HCT116 (cell line): Measurements from ENCODE around the gene IRS4. TPM values are rescaled to one million over a fixed set of nuclear protein-coding genes. Genes with fewer than 3 reads are reported as not detected.

Source experiments
- ATAC-seq: fragments of 200-7000 bp; cut with Tn5 transposase; 2 replicates; pipeline ENCODE4 v1.9.1; 2020; ENCODE audit warnings: mild to moderate bottlenecking, moderate library complexity
- Bru-seq: library from RNA; stranded (reverse); fragments of 400-500 nt; gene quantifications from one replicate; lab custom pipeline; 2021; lab: Mats Ljungman, UMichigan
- BruChase-seq, 2 experiments: library from RNA; stranded (reverse); fragments of 400-500 nt; gene quantifications; one replicate each; lab custom pipeline; 2021; lab: Mats Ljungman, UMichigan
- BruUV-seq: library from RNA; stranded (reverse); fragments of 400-500 nt; replicated peaks from 2 replicates; lab custom pipeline; 2021; lab: Mats Ljungman, UMichigan
- CTCF ChIA-PET: fragments of 300-600 bp; sonication (Branson Sonifier 250); formaldehyde crosslinking; loops from one replicate; lab custom pipeline; 2021; ENCODE audit warnings: antibody characterized with exemption; lab: Charles Lee
- POLR2A ChIA-PET: fragments of 300-600, 350-600 bp; sonication (Branson Sonifier 250); formaldehyde crosslinking; loops from one replicate; lab custom pipeline; 2021; ENCODE audit warnings: antibody characterized with exemption; lab: Charles Lee
- RAD21 ChIA-PET, 2 experiments: fragments of 300-600 bp; sonication (Branson Sonifier 250); formaldehyde crosslinking; loops; one replicate each; lab custom pipeline; 2023; ENCODE audit warnings: low total read pairs in 2 of 2; ENCODE audit not compliant: uncharacterized antibody in 2 of 2, unreplicated experiment in 2 of 2, low non-redundant PET in 1 of 2; lab: Charles Lee
- DNase-seq: peaks from one replicate; pipeline ENCODE4 v3.0.0-alpha.2; 2010; ENCODE audit warnings: low read depth, low spot score
- H2AFZ ChIP-seq: fragments of 200-600 bp; shearing (Covaris generic), sonication (generic); 2 replicates; pipeline ENCODE4 v1.6.1; 2017; ENCODE audit warnings: low read depth, mixed run types, mixed read lengths, antibody characterized with exemption, low read length; ENCODE audit not compliant: poor library complexity, severe bottlenecking
- H3K27ac ChIP-seq: 2 replicates; pipeline ENCODE4 v1.5.1; 2012; ENCODE audit warnings: low read depth, low read length
- H3K27me3 ChIP-seq: fragments of 200-600 bp; sonication (generic); 2 replicates; pipeline ENCODE4 v1.6.1; 2016; ENCODE audit warnings: mixed run types, low read length, mixed read lengths; ENCODE audit not compliant: insufficient read depth
- H3K36me3 ChIP-seq, 2 experiments: fragments of 200-500 bp in 1 of 2; fragments of 200-600 bp in 1 of 2; sonication (Bioruptor generic) in 1 of 2; sonication (generic) in 1 of 2; 2 replicates each; pipeline versions ENCODE4 v1.5.1 to v1.6.1; 2014 to 2016; ENCODE audit warnings: low read length in 2 of 2, inconsistent platforms in 1 of 2, mixed read lengths in 1 of 2, mixed run types in 1 of 2; ENCODE audit not compliant: insufficient read depth in 2 of 2, control insufficient read depth in 1 of 2
- H3K4me1 ChIP-seq, 2 experiments: fragments of 200-600 bp in 1 of 2; sonication (generic) in 1 of 2; 2 replicates each; pipeline versions ENCODE4 v1.5.1 to v1.6.1; 2012 to 2017; ENCODE audit warnings: low read length in 2 of 2, inconsistent platforms in 1 of 2, mild to moderate bottlenecking in 1 of 2, mixed read lengths in 1 of 2, mixed run types in 1 of 2, moderate library complexity in 1 of 2; ENCODE audit not compliant: insufficient read depth in 2 of 2, control insufficient read depth in 1 of 2
- H3K4me2 ChIP-seq: fragments of 200-600 bp; sonication (generic); 2 replicates; pipeline ENCODE4 v1.6.1; 2017; ENCODE audit warnings: mixed run types, low read length, mixed read lengths
- H3K4me3 ChIP-seq, 2 experiments: fragments of 200-600 bp in 1 of 2; sonication (generic) in 1 of 2; replicated peaks in 1 of 2; 2 replicates each; pipeline ENCODE4 v1.5.1; 2011 to 2016; ENCODE audit warnings: low read length in 2 of 2, control low read depth in 1 of 2, low read depth in 1 of 2, mild to moderate bottlenecking in 1 of 2, mixed read lengths in 1 of 2, mixed run types in 1 of 2
- H3K79me2 ChIP-seq: fragments of 200-600 bp; sonication (generic); 2 replicates; pipeline ENCODE4 v1.6.1; 2017; ENCODE audit warnings: mild to moderate bottlenecking, mixed run types, low read length, moderate library complexity, mixed read lengths; ENCODE audit not compliant: insufficient read depth
- H3K9ac ChIP-seq: fragments of 200-600 bp; sonication (generic); 2 replicates; pipeline ENCODE4 v1.6.1; 2016; ENCODE audit warnings: low read length, mixed read lengths
- H3K9me2 ChIP-seq: fragments of 200-600 bp; sonication (generic), shearing (Covaris generic); 2 replicates; pipeline ENCODE4 v1.6.1; 2017; ENCODE audit warnings: mixed run types, mild to moderate bottlenecking, moderate library complexity; ENCODE audit not compliant: insufficient read depth
- H3K9me3 ChIP-seq, 2 experiments: fragments of 200-500 bp in 1 of 2; fragments of 200-600 bp in 1 of 2; sonication (Bioruptor generic) in 1 of 2; sonication (generic) in 1 of 2; 2 replicates each; pipeline ENCODE4 v1.6.1; 2014 to 2017; ENCODE audit warnings: low read length in 2 of 2, mixed read lengths in 2 of 2, inconsistent platforms in 1 of 2, low read depth in 1 of 2, mild to moderate bottlenecking in 1 of 2, mixed run types in 1 of 2, moderate library complexity in 1 of 2; ENCODE audit not compliant: control insufficient read depth in 1 of 2, insufficient read depth in 1 of 2
- H4K20me1 ChIP-seq: fragments of 200-600 bp; sonication (generic), shearing (Covaris generic); 2 replicates; pipeline ENCODE4 v1.6.1; 2017; ENCODE audit warnings: mixed run types, mild to moderate bottlenecking, moderate library complexity; ENCODE audit not compliant: insufficient read depth
- ATF3 ChIP-seq: IDR thresholded peaks from 2 replicates; pipeline ENCODE4 v1.6.1; 2012
- EZH2 ChIP-seq: fragments of 200-600 bp; sonication (generic); IDR thresholded peaks from 2 replicates; pipeline ENCODE4 v1.6.1; 2017; ENCODE audit warnings: antibody characterized with exemption, mixed run types
- FOSL1 ChIP-seq: IDR thresholded peaks from 2 replicates; pipeline ENCODE4 v1.6.1; 2012; ENCODE audit warnings: low read depth
- SIN3A ChIP-seq: IDR thresholded peaks from 2 replicates; pipeline ENCODE4 v1.6.1; 2012; ENCODE audit warnings: low read depth
- SRF ChIP-seq: IDR thresholded peaks from 2 replicates; pipeline ENCODE4 v1.6.1; 2012; ENCODE audit warnings: low read depth
- ZNF274 ChIP-seq: fragments of 200-500 bp; sonication (Bioruptor generic); IDR thresholded peaks from 2 replicates; pipeline ENCODE4 v1.6.1; 2014; ENCODE audit warnings: mild to moderate bottlenecking, low read depth, low read length, inconsistent platforms
- intact Hi-C: fragments of 100-400 bp; cut with micrococcal nuclease; formaldehyde crosslinking; loops from 2 replicates; pipeline ENCODE4 v1.10.0; 2022
- long read RNA-seq: library from polyadenylated mRNA; unstranded; transcript quantifications from one replicate; pipeline ENCODE4 v2.0.0, GENCODE V29; 2021; ENCODE audit not compliant: unreplicated experiment
- polyA plus RNA-seq: library from polyadenylated mRNA; unstranded; fragments of >200 nt; gene quantifications from 2 replicates; pipeline ENCODE4 v1.2.1, GENCODE V29; 2012; ENCODE audit warnings: missing spikeins
- total RNA-seq: library from RNA; stranded (reverse); gene quantifications from one replicate; pipeline ENCODE4 v1.2.1, GENCODE V29; 2021; ENCODE audit not compliant: unreplicated experiment
- TF ChIP-seq, protein P1 (sequence below): IDR thresholded peaks from 2 replicates; pipeline ENCODE4 v1.6.1; 2012
- TF ChIP-seq, protein P2 (sequence below): IDR thresholded peaks from 2 replicates; pipeline ENCODE4 v1.6.1; 2012; ENCODE audit warnings: low read depth
- TF ChIP-seq, protein P3 (sequence below), 3 experiments: fragments of 200-600 bp in 1 of 3; sonication (generic) in 1 of 3; IDR thresholded peaks in 2 of 3; conservative IDR thresholded peaks in 1 of 3; 2 replicates each; pipeline ENCODE4 v1.5.1; 2012 to 2017; ENCODE audit warnings: low read depth in 2 of 3, low read length in 2 of 3, antibody characterized with exemption in 1 of 3, borderline replicate concordance in 1 of 3, control low read depth in 1 of 3, mild to moderate bottlenecking in 1 of 3, mixed read lengths in 1 of 3, mixed run types in 1 of 3, moderate library complexity in 1 of 3; ENCODE audit not compliant: insufficient read depth in 1 of 3

IRS4 gene
- not detected for total RNA-seq
- not detected in 2 replicates for polyA plus RNA-seq
- Bru-seq, nascent RNA, result not detected
- BruChase-seq, experiment 1, labeled RNA remaining after a 6-hour chase, result not detected
- BruChase-seq, experiment 2, labeled RNA remaining after a 2-hour chase, result not detected
- long read RNA-seq, result 0 reads

- no peak for ATAC-seq
- no TSS peak for BruUV-seq
These were observed at the start of gene IRS4 for GRCh38 chrX:108736509-108737479. IRS4 (minus strand) TSS chrX:108736563.

More at GRCh38 chrX:108736509-108737479, at the start of gene IRS4:
- Histone ChIP-seq H3K9me2 (no peaks in the 10 kb centered on the region), H3K4me1 (no peaks in the 10 kb centered on the region), H3K36me3 (no peaks in the 10 kb centered on the region), H3K4me2 (no peak within 1 kb of the TSS), H3K27me3 (no peaks in the 10 kb centered on the region), H3K9me3 (no peaks in the 10 kb centered on the region), H3K9ac (no peak within 1 kb of the TSS), H3K4me3 (no peak within 1 kb of the TSS), H4K20me1 (no peaks in the 10 kb centered on the region), H2AFZ (no peak within 1 kb of the TSS), H3K79me2 (no peaks in the 10 kb centered on the region), H3K27ac (no peak within 1 kb of the TSS)
- TF ChIP-seq SIN3A (no peak), SRF (no peak), ZNF274 (no peak), EZH2 (no peak), ATF3 (no peak), FOSL1 (no peak)
- TF ChIP-seq, protein P1, sequence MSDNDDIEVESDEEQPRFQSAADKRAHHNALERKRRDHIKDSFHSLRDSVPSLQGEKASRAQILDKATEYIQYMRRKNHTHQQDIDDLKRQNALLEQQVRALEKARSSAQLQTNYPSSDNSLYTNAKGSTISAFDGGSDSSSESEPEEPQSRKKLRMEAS, result no peak
- TF ChIP-seq, protein P2, sequence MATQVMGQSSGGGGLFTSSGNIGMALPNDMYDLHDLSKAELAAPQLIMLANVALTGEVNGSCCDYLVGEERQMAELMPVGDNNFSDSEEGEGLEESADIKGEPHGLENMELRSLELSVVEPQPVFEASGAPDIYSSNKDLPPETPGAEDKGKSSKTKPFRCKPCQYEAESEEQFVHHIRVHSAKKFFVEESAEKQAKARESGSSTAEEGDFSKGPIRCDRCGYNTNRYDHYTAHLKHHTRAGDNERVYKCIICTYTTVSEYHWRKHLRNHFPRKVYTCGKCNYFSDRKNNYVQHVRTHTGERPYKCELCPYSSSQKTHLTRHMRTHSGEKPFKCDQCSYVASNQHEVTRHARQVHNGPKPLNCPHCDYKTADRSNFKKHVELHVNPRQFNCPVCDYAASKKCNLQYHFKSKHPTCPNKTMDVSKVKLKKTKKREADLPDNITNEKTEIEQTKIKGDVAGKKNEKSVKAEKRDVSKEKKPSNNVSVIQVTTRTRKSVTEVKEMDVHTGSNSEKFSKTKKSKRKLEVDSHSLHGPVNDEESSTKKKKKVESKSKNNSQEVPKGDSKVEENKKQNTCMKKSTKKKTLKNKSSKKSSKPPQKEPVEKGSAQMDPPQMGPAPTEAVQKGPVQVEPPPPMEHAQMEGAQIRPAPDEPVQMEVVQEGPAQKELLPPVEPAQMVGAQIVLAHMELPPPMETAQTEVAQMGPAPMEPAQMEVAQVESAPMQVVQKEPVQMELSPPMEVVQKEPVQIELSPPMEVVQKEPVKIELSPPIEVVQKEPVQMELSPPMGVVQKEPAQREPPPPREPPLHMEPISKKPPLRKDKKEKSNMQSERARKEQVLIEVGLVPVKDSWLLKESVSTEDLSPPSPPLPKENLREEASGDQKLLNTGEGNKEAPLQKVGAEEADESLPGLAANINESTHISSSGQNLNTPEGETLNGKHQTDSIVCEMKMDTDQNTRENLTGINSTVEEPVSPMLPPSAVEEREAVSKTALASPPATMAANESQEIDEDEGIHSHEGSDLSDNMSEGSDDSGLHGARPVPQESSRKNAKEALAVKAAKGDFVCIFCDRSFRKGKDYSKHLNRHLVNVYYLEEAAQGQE, result no peak
- TF ChIP-seq, protein P3, sequence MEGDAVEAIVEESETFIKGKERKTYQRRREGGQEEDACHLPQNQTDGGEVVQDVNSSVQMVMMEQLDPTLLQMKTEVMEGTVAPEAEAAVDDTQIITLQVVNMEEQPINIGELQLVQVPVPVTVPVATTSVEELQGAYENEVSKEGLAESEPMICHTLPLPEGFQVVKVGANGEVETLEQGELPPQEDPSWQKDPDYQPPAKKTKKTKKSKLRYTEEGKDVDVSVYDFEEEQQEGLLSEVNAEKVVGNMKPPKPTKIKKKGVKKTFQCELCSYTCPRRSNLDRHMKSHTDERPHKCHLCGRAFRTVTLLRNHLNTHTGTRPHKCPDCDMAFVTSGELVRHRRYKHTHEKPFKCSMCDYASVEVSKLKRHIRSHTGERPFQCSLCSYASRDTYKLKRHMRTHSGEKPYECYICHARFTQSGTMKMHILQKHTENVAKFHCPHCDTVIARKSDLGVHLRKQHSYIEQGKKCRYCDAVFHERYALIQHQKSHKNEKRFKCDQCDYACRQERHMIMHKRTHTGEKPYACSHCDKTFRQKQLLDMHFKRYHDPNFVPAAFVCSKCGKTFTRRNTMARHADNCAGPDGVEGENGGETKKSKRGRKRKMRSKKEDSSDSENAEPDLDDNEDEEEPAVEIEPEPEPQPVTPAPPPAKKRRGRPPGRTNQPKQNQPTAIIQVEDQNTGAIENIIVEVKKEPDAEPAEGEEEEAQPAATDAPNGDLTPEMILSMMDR (IDR thresholded peaks at IDR 0.05 in 2 of 3, conservative IDR thresholded peaks at IDR 0.05 in 1 of 3; ENCODE audit: borderline replicate concordance in 1 of 3, insufficient read depth in 1 of 3, low read depth in 2 of 3, low read length in 2 of 3), result no peak
- intact Hi-C loops, result no loop called here
- RAD21 ChIA-PET, result no interaction called here
- CTCF ChIA-PET, result no interaction called here
- no peak for DNase-seq
- POLR2A ChIA-PET, result no interaction called here
